OCI-LY1 (cell line): ENCODE results near the gene TMEM243.

Source experiments
- EZH2 ChIP-seq: fragments of 200-600 bp; sonication (generic), shearing (Covaris generic); IDR thresholded peaks from 2 replicates; pipeline ENCODE4 v1.8.0; 2017; ENCODE audit warnings: borderline replicate concordance, mixed run types, mild to moderate bottlenecking, antibody characterized with exemption, low read length, moderate library complexity, mixed read lengths
- TF ChIP-seq, protein P1 (sequence below): fragments of 200-600 bp; sonication (generic), shearing (Covaris generic); IDR thresholded peaks from 2 replicates; pipeline ENCODE4 v1.5.1; 2017; ENCODE audit warnings: mild to moderate bottlenecking, antibody characterized with exemption, low read length, moderate library complexity, mixed read lengths

- TF ChIP-seq, protein P1, sequence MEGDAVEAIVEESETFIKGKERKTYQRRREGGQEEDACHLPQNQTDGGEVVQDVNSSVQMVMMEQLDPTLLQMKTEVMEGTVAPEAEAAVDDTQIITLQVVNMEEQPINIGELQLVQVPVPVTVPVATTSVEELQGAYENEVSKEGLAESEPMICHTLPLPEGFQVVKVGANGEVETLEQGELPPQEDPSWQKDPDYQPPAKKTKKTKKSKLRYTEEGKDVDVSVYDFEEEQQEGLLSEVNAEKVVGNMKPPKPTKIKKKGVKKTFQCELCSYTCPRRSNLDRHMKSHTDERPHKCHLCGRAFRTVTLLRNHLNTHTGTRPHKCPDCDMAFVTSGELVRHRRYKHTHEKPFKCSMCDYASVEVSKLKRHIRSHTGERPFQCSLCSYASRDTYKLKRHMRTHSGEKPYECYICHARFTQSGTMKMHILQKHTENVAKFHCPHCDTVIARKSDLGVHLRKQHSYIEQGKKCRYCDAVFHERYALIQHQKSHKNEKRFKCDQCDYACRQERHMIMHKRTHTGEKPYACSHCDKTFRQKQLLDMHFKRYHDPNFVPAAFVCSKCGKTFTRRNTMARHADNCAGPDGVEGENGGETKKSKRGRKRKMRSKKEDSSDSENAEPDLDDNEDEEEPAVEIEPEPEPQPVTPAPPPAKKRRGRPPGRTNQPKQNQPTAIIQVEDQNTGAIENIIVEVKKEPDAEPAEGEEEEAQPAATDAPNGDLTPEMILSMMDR = no peak
- no peak for TF ChIP-seq EZH2
Observed at GRCh38 chr7:87231258-87231657, 11.7 kb upstream of the TMEM243 start.
